ENCODE results near the gene LAMC3.
A peak's percentile ranks its signal among the peaks of the same experiment; 100 is the strongest.
"Not testable (repeated sequence)": the region's sequence is repeated elsewhere in the genome, so short reads cannot be mapped to it uniquely, and the experiment has no call there.

LAMC3 gene

GRCh38 chr9:131112374-131113154 lies 103.6 kb downstream of the LAMC3 start:
- no peak overlapping the region for H3K4me3 ChIP-seq (ENCODE audit: low read depth, low read length)

DNA sequence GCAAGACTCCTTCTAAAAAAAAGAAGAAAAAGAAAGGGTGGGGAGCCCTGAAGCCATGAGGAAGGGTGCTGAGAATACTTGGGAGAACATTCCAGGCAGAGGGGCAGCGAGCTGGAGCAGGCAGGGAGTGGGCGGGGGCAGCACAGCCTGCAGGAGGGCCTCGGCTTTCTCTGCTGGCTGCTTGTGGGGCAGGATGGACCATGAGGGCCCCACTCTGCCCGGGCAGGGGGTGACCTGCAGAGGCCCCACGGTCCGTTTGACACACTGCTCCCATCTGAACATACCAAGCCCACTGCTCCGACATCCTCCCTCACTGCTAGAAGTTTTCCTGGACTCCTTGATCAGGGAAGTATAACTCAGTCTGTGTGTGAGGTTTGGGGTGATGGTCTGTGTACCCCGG lies 104.7 kb downstream of the LAMC3 start:
- H3K4me3 ChIP-seq (ENCODE audit: low read depth, low read length), result no peak overlapping the region

DNA sequence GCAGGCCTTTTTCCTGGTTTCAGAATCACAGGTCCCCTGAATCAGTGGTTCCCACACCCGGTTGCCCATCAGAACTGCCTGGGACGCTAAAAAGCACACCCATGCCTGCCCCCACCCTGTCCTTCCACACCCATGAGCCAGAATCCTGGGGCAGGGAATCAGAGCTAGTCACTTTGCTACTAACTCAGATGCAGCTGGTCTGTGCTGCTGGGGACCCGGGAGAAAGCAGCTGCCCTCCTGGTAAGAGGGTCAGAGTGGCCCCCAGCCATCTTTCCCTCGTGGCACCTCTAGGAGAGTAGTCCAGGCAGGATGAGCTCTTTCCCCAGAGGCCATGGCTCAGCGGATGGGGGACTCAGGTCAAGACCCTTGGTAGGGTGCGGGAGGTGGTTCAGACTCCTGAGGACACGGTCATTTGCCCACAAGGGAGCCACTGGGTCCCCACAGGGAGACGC lies 105.1 kb downstream of the LAMC3 start:
- H3K4me3 ChIP-seq (ENCODE audit: low read depth, low read length), result no peak overlapping the region

GRCh38 chr9:131115360-131115742 lies 106.4 kb downstream of the LAMC3 start:
- H3K4me3 ChIP-seq (ENCODE audit: low read depth, low read length), result not testable (repeated sequence)

GRCh38 chr9:131116281-131117120 lies 107.5 kb downstream of the LAMC3 start:
- no peak overlapping the region for H3K4me3 ChIP-seq (ENCODE audit: low read depth, low read length)

- no peak overlapping the region for H3K4me3 ChIP-seq (ENCODE audit: low read depth, low read length)
These were observed 108.3 kb downstream of the LAMC3 start for GRCh38 chr9:131117121-131117761.

- H3K4me3 ChIP-seq (ENCODE audit: low read depth, low read length), result no peak overlapping the region
These were observed 108.8 kb downstream of the LAMC3 start for GRCh38 chr9:131117762-131118145.

DNA sequence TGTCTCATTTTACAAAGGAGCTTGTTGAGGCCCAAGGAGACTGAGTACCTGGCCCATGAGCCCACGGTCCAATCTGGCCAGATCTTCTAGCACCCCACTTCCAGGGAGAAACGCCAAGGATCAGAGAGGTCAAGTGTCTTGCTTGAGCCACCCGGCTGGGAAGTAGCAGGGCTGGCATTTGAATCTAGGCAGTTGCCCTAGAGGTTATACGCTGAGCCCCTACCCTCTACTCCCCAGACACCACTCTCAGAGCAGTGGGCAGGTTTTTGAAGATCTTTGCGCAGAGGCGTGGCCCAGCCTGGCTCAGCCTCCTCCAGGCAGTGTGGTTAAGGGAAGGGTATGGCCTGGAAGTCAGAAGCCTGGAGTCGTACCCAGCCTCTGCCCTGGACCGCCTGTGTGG lies 110.6 kb downstream of the LAMC3 start:
- no peak overlapping the region for H3K4me3 ChIP-seq (ENCODE audit: low read depth, low read length)

- H3K4me3 ChIP-seq (ENCODE audit: low read depth, low read length), result no peak overlapping the region
These were observed 111.8 kb downstream of the LAMC3 start for GRCh38 chr9:131120620-131121228.

DNA sequence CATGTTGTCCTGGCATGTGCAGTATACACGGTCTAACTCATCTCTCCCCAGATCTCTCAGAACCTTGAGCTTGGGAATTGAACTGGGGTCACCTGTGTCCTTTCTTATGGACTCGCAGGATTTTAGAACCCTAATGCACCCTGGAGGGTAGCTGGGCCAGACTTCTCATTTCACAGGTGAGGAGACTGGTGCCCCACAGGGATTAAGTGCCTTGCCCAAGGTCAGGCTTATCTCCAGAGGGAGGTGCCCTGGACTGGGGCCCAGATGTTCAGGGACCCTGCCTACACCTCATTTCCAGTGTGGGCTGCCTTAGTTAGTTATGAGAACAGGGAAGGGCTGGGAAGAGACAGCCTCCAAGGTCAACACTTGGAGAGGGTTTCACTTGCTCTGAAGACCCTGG lies 112.4 kb downstream of the LAMC3 start:
- no peak overlapping the region for H3K4me3 ChIP-seq (ENCODE audit: low read depth, low read length)

DNA sequence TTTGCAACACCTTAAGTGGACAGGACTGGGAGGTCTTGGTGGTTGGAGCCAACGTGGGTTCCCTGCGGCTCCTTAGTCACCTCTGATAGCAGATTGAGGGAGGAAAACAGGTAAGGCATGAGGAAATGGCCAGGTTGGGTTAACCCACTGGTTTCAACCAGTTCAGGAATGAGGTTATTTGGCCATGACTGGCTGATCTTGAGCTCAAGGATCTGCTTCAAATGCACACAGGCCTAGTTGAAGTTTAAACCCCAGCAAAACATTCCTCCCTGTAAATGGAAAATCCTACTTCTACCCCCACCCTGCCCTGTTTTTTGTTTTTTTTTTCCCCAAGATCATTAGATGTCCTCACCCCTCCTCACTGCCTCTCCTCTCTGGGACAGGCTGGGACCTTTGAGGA lies 113.2 kb downstream of the LAMC3 start:
- no peak overlapping the region for H3K4me3 ChIP-seq (ENCODE audit: low read depth, low read length)

DNA sequence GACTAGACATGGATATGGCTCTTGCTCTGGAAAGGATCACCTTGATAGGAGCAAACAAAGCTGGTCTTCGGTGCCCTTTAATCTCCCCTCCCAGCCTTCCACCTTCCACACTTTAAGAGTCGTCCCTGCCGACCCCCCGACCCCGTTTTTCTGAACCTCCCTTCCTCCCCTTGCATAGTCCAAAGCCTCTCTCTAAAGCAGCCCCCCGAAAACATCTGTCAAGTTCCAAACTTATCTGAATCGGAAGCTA lies 116.0 kb downstream of the LAMC3 start:
- peak overlapping the region; percentile 88 for H3K4me3 ChIP-seq (ENCODE audit: low read depth, low read length)

- H3K4me3 ChIP-seq (ENCODE audit: low read depth, low read length), result peak within 1 kb of the TSS; percentile 88
These were observed 116.5 kb downstream of the LAMC3 start, which contains the start of gene NUP214 for GRCh38 chr9:131125288-131126058. TSS of gene NUP214 (plus strand) at chr9:131125586. CDS start at chr9:131125705, 119 bp downstream.

- H3K4me3 ChIP-seq (ENCODE audit: low read depth, low read length), result peak overlapping the region; percentile 88
These were observed 117.1 kb downstream of the LAMC3 start for GRCh38 chr9:131126059-131126426.

- no peak overlapping the region for H3K4me3 ChIP-seq (ENCODE audit: low read depth, low read length)
These were observed 120.2 kb downstream of the LAMC3 start for GRCh38 chr9:131129183-131129582.

DNA sequence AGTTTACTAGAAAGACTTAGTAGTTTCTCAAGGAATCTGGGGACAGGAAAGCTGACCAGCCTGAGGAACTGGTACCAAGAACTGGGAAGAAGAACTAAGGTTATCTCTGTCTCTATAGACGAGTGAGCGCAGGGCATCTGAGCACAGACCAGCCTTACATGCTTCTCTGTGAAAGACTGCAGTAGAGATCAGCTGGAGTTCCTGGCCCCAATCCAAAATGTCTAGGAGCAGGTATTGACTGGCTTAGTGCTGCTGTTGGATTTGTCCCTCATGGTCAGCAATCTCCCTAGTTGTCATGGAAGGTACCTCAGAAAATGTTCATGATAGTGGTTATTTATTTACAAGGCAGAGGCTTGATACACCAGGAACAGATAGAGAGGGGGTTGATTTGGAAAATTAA lies 129.7 kb downstream of the LAMC3 start:
- no peak overlapping the region for H3K4me3 ChIP-seq (ENCODE audit: low read depth, low read length)

- H3K4me3 ChIP-seq (ENCODE audit: low read depth, low read length), result no peak overlapping the region
These were observed 131.1 kb downstream of the LAMC3 start for GRCh38 chr9:131140112-131140511.

DNA sequence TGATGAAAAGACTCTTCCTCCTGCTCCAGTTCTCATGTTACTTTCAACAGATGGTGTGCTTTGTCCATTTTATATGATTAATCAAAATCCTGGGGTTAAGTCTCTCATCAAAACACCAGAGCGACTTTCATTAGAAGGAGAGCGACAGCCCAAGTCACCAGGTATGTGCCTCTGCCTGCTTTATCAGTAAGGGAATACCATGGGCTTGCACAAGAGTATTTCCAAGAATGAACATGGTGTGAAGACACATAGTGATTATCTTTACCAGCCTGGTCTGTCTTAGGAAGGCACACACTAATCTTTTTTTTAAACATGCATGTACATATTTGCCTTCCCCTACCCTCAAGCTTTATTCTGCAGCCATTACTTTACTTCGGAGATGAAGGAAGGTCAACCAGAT lies 131.6 kb downstream of the LAMC3 start:
- H3K4me3 ChIP-seq (ENCODE audit: low read depth, low read length), result no peak overlapping the region

DNA sequence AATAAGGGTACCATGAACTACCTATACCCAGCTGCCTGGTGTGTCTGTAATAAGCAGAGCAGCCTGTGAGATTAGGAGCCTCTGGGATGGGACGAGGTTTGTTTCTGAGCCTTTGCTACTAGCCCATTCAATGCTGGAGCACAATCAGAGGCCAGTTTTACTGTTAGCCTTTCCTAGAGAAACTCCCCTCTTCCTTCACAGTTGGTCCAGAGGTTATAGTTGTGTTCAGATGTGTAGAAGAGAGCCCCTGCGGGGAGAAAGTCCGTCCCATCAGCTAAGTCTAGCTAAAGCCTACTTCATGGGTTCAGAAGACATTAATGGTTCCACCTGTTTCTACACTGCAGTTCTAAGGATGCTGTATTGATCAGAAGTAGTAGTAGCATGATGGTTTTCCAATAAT lies 133.2 kb downstream of the LAMC3 start:
- H3K4me3 ChIP-seq (ENCODE audit: low read depth, low read length), result no peak overlapping the region
